CD14-positive monocyte (primary cell): Measurements from ENCODE around the gene THSD7B. TPM values are rescaled to one million over a fixed set of nuclear protein-coding genes. Genes with fewer than 3 reads are reported as not detected.

Source experiments
- DNase-seq, 3 donors: peaks; one replicate each; pipeline ENCODE4 v3.0.0-alpha.2; 2011 to 2022
- H2AFZ ChIP-seq: 2 replicates; pipeline ENCODE4 v1.6.0; 2012; ENCODE audit warnings: mild to moderate bottlenecking, low read depth, low read length, inconsistent platforms; ENCODE audit not compliant: insufficient read depth, poor library complexity, severe bottlenecking
- H3K27ac ChIP-seq, 2 donors: 1 replicate in 1 of 2; 2 replicates in 1 of 2; pipeline ENCODE4 v1.5.1; 2012 to 2013; ENCODE audit warnings: low read length in 2 of 2, control low read depth in 1 of 2, inconsistent platforms in 1 of 2, low read depth in 1 of 2, mild to moderate bottlenecking in 1 of 2
- H3K27me3 ChIP-seq, 2 donors: one replicate each; pipeline versions ENCODE4 v1.6.0 to v1.6.1; 2011 to 2013; ENCODE audit warnings: low read length in 2 of 2; ENCODE audit not compliant: control insufficient read depth in 2 of 2, insufficient read depth in 2 of 2
- H3K36me3 ChIP-seq, 2 donors: replicated peaks in 1 of 2; 1 replicate in 1 of 2; 2 replicates in 1 of 2; pipeline versions ENCODE4 v1.5.1 to v1.6.1; 2012 to 2013; ENCODE audit warnings: low read length in 2 of 2, control low read depth in 1 of 2, inconsistent platforms in 1 of 2, mild to moderate bottlenecking in 1 of 2; ENCODE audit not compliant: insufficient read depth in 2 of 2, control insufficient read depth in 1 of 2
- H3K4me1 ChIP-seq, 2 donors: 1 replicate in 1 of 2; 2 replicates in 1 of 2; pipeline versions ENCODE4 v1.5.1 to v1.6.1; 2012 to 2013; ENCODE audit warnings: low read length in 2 of 2, control low read depth in 1 of 2, inconsistent platforms in 1 of 2, mild to moderate bottlenecking in 1 of 2, moderate library complexity in 1 of 2; ENCODE audit not compliant: insufficient read depth in 2 of 2, control insufficient read depth in 1 of 2
- H3K4me2 ChIP-seq: replicated peaks from 2 replicates; pipeline ENCODE3; 2012; ENCODE audit warnings: low read length, moderate library complexity, mild to moderate bottlenecking; ENCODE audit not compliant: poor library complexity, severe bottlenecking; ENCODE audit errors: extremely low read depth
- H3K4me3 ChIP-seq, 3 experiments: fragments of 200-600 bp in 1 of 3; sonication (generic) in 1 of 3; replicated peaks in 1 of 3; 1 replicate in 2 of 3; 2 replicates in 1 of 3; pipeline ENCODE4 v1.5.1; 2011 to 2013; ENCODE audit warnings: low read length in 3 of 3, mild to moderate bottlenecking in 3 of 3, control low read depth in 2 of 3, low read depth in 2 of 3, inconsistent platforms in 1 of 3, moderate library complexity in 1 of 3
- H3K79me2 ChIP-seq: 2 replicates; pipeline ENCODE4 v1.6.0; 2012; ENCODE audit warnings: mild to moderate bottlenecking, control low read depth, inconsistent platforms, low read length, moderate library complexity; ENCODE audit not compliant: insufficient read depth
- H3K9ac ChIP-seq: 2 replicates; pipeline ENCODE4 v1.6.0; 2017; ENCODE audit warnings: low read length, mild to moderate bottlenecking; ENCODE audit not compliant: insufficient read depth, poor library complexity, severe bottlenecking
- H3K9me3 ChIP-seq, 2 donors: replicated peaks in 1 of 2; 1 replicate in 1 of 2; 2 replicates in 1 of 2; pipeline versions ENCODE4 v1.5.1 to v1.6.1; 2012 to 2013; ENCODE audit warnings: low read length in 2 of 2, control low read depth in 1 of 2; ENCODE audit not compliant: control insufficient read depth in 1 of 2, insufficient read depth in 1 of 2
- H4K20me1 ChIP-seq: 2 replicates; pipeline ENCODE4 v1.6.0; 2012; ENCODE audit warnings: mild to moderate bottlenecking, low read length, control low read depth, moderate library complexity; ENCODE audit not compliant: insufficient read depth
- H3K27ac Mint-ChIP-seq, 7 donors: one replicate each; pipeline ENCODE4 v1.8.0; 2020; ENCODE audit warnings: mild to moderate bottlenecking in 7 of 7, mixed read lengths in 7 of 7, moderate library complexity in 6 of 7, inconsistent platforms in 2 of 7
- H3K27me3 Mint-ChIP-seq, 3 donors: one replicate each; pipeline ENCODE4 v1.8.0; 2021 to 2022; ENCODE audit warnings: low read depth in 3 of 3, mild to moderate bottlenecking in 3 of 3, mixed read lengths in 3 of 3, moderate library complexity in 3 of 3, inconsistent platforms in 1 of 3
- H3K36me3 Mint-ChIP-seq, 2 donors: one replicate each; pipeline ENCODE4 v1.8.0; 2020; ENCODE audit warnings: mixed read lengths in 2 of 2, inconsistent platforms in 1 of 2, mild to moderate bottlenecking in 1 of 2
- H3K4me1 Mint-ChIP-seq: one replicate; pipeline ENCODE4 v1.8.0; 2020; ENCODE audit warnings: mild to moderate bottlenecking, mixed read lengths
- H3K4me3 Mint-ChIP-seq, 2 donors: one replicate each; pipeline ENCODE4 v1.8.0; 2020; ENCODE audit warnings: mild to moderate bottlenecking in 2 of 2, mixed read lengths in 2 of 2, moderate library complexity in 1 of 2
- H3K9me3 Mint-ChIP-seq, 7 donors: one replicate each; pipeline ENCODE4 v1.8.0; 2020 to 2022; ENCODE audit warnings: mixed read lengths in 7 of 7, mild to moderate bottlenecking in 6 of 7, moderate library complexity in 6 of 7, inconsistent platforms in 2 of 7
- CTCF ChIP-seq: fragments of 200-600 bp; IDR thresholded peaks from one replicate; pipeline ENCODE4 v1.8.0; 2022; ENCODE audit warnings: antibody characterized with exemption, mild to moderate bottlenecking
- WGBS: methylation state at CpG from one replicate; pipeline ENCODE4 v1.1.5; 2013; ENCODE audit warnings: missing lambda C conversion rate; ENCODE audit not compliant: insufficient coverage; 5-methylcytosine and 5-hydroxymethylcytosine counted together
- intact Hi-C, 2 donors: fragments of 100-400 bp; cut with micrococcal nuclease; formaldehyde crosslinking; loops; one replicate each; pipeline versions ENCODE4 v1.15.0 to v1.15.1; 2023
- polyA plus RNA-seq, 3 donors: library from polyadenylated mRNA; depleted of rRNA in 1 of 3; unstranded in 2 of 3; stranded (reverse) in 1 of 3; fragments of 300-500 nt in 2 of 3; fragments of >200 nt in 1 of 3; fragmentation: Illumina TruSeq in 2 of 3; gene quantifications; 1 replicate in 2 of 3; 2 replicates in 1 of 3; pipeline ENCODE4 v1.2.3, GENCODE V29; 2012 to 2021

THSD7B gene
- polyA plus RNA-seq, 3 donors = not detected

- Histone ChIP-seq H3K36me3 (no peaks in the 10 kb centered on the region), H3K4me2 (no peak overlapping the region), H3K4me3 (no peak overlapping the region), H3K79me2 (no peaks in the 10 kb centered on the region), H2AFZ (no peak overlapping the region), H3K4me1 (no peaks in the 10 kb centered on the region), H4K20me1 (no peaks in the 10 kb centered on the region), H3K9ac (no peak overlapping the region), H3K9me3 (no peaks in the 10 kb centered on the region), H3K27me3 (no peaks in the 10 kb centered on the region), H3K27ac (no peak overlapping the region)
- no peaks in the 10 kb centered on the region for H3K4me1 Mint-ChIP-seq
- intact Hi-C loops = no loop called here
- no peak overlapping the region for H3K4me3 Mint-ChIP-seq
- no peak for TF ChIP-seq CTCF
- no peak overlapping the region for H3K27ac Mint-ChIP-seq
- 92% methylated on average over 6 of the region's 6 CpGs for WGBS
- DNase-seq = no peak
- H3K9me3 Mint-ChIP-seq = peaks cover 0 to 4% (median 3%) of the 10 kb centered on the region in 7 donors
- peaks cover 0 to 2% (median 2%) of the 10 kb centered on the region in 3 donors for H3K27me3 Mint-ChIP-seq
- H3K36me3 Mint-ChIP-seq = no peaks in the 10 kb centered on the region
Observed at GRCh38 chr2:137192366-137193310, 427.3 kb downstream of the THSD7B start.

- Histone ChIP-seq H3K9me3 (no peaks in the 10 kb centered on the region), H3K79me2 (no peaks in the 10 kb centered on the region), H3K4me2 (no peak overlapping the region), H3K9ac (no peak overlapping the region), H3K36me3 (no peaks in the 10 kb centered on the region), H3K27ac (no peak overlapping the region), H3K4me3 (no peak overlapping the region), H3K27me3 (no peaks in the 10 kb centered on the region), H2AFZ (no peak overlapping the region), H4K20me1 (no peaks in the 10 kb centered on the region), H3K4me1 (no peaks in the 10 kb centered on the region)
- no peak for DNase-seq
- Mint-ChIP-seq H3K9me3 (peaks cover 0 to 4% (median 3%) of the 10 kb centered on the region in 7 donors), H3K4me1 (no peaks in the 10 kb centered on the region), H3K4me3 (no peak overlapping the region), H3K36me3 (no peaks in the 10 kb centered on the region), H3K27me3 (peaks cover 0 to 2% (median 2%) of the 10 kb centered on the region in 3 donors), H3K27ac (no peak overlapping the region)
- no peak for TF ChIP-seq CTCF
- intact Hi-C loops = no loop called here
- 67% methylated on average over 1 of the region's 3 CpGs for WGBS
Observed at GRCh38 chr2:137193401-137193800, 428.1 kb downstream of the THSD7B start.
